Right hindlimb (tissue), 1 donor: ENCODE measurements around the gene UBE3C.
A peak's percentile ranks its signal among the peaks of the same experiment; 100 is the strongest.

ENCODE experiments used
- DNase-seq: peaks from one replicate; pipeline ENCODE4 v3.0.0-alpha.2; 2018

Gene UBE3C

DNA sequence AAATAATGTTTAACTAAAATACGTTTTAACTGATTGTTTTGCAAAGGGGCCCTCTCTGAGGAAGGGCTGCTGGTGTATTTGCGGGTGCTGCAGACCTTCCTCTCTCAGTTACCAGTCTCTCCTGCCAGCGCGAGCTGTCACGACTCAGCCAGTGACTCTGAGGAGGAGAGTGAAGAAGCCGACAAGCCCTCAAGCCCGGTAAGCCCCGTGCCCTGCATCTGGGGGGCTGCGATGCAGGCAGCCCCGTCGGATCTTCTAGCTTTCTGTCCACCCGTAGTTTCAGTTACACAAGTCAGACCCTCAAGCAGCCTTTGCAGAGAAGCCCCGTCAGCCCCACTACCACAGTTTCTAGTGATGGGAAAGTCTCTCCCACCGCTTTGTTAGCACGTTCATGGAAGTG is 45.1 kb downstream of the UBE3C start:
- DNase-seq: no peak

DNA sequence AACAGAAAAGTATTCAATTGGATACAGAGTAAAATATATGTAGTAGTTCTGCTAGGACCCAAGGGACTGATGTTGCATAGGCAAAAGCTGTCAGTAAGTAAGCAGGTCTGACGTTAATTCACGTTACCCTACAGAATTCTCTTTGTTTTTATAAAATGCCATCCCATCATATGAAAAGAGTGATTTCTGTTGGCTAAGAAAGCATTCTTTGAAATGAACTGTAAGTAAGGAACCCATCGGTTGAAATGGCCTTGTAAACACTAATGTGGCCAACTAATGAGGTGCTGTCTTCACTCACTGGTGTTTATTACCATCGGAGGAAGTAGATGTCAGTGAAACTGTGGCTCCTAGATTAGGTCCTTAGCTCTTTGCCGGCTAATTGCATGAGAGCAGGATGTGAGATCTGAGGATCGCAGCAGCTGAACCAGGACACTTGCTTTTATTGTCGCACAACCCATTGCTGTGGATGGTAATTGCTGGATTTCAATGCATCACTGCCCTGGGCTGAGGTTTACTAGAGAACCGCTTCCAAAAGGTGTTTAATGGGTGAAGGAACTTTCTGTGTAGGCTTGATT is 49.5 kb downstream of the UBE3C start:
- no peak for DNase-seq

DNA sequence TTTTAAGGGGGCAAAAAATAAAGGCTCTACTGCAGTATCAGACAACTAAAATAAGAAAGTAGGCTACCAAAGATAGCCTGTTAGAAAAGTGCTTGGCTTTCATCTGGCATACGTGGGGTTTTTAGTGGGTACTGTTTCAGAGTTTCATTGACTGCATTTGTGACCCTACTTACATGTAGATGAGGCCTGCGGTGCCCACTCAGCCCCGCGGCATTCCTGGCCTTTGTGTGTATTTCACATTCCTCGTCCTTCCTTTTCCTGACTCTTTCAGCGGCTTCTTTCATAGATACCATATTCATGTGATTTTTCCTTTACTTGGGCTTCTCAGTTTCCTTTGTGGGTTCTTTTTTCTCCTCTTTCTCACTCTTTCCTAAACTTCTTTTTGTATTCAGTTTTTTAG is 50.7 kb downstream of the UBE3C start:
- no peak for DNase-seq

DNA sequence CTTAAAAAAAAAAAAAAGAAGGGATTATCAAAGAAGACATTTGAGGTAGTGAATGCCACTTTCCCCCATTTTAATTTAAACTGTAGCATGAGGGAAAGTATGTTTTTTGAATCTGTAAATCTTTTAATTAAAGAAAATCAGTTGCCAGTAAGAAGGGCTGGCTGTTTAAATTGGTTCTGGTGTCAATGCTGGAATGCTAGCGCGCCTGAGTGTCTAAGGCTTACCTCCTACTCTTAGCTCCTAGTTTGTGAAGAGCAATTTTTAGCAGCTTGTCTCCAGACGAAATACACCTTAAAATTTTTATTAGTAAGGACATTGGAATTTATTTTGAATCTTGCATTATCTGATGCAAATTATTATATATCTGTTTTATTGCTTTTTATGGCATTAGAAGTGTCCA is 54.1 kb downstream of the UBE3C start:
- no peak for DNase-seq

DNA sequence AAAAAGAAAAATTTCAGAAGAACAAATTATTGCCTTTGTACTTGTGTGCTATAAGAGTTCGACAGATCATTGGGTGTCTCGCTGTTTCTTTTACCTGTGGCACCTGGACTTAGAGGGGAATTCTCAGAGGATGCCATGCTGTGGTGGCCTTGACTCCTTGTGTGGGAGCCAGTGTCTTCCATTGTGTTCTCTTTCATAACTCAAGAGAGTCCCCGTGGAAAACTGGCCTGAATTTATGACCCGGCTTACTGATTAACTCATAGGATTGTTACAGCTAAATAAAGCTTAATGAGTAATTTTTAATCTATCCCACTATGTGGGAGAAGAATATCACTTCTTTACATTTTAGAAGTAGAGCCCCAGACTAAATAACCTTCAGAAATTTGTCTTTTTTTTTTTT is 54.5 kb downstream of the UBE3C start:
- no peak for DNase-seq

DNA sequence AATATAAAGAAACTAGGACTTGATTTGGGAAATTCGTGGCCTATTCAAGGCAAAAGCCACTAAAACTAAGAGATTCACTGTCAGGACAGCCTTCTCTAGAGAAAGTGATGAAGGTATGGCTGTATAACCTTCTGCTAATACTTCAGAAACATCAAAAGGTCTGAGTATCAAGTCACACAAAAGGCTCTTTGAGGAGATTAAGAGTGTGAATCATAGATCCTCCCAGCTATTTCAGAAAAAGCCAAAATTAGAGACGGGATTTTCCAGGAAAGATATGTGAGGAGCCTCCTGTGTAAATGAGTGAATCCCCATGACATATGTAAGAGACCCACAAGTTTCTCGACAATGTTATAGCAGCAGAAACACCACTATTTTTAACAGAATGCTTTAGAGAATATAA is 56.2 kb downstream of the UBE3C start:
- DNase-seq: no peak

DNA sequence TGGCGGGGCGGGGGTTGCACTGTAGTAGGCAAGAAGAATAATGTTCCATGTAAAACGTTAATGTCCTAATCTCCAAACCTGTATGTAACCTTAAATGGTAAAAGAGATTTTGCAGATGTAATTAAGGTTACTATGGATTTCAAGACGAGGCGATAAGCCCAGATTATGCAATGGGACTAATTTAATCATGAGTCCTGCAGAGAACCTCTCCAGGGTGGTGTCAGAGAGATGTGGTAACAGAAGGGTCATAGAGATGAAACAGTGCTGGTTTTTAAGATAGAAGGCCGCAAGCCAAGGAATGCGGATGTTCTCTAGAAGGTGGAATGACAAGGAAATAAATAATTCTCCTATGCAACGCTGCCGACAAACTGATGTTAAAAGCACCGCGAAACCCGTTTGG is 57.1 kb downstream of the UBE3C start:
- DNase-seq: no peak

DNA sequence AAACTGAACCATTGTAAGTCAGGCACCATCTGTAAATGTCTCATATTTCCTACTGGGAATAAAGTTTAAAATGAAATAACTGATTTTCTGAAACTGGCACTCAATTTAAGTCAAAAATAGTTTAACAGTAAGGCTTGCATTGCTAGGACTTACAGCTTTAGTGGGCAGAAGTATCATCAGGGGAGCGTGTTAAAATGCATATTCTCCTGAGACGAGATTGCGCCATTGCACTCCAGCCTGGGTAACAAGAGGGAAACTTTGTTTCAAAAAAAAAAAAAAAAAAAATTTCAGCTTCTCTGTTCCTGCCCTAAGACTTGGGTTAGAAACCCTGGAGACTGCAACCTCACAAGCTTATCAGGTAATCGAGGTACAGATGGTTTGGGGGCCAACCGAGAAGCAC is 65.4 kb downstream of the UBE3C start:
- no peak for DNase-seq

DNA sequence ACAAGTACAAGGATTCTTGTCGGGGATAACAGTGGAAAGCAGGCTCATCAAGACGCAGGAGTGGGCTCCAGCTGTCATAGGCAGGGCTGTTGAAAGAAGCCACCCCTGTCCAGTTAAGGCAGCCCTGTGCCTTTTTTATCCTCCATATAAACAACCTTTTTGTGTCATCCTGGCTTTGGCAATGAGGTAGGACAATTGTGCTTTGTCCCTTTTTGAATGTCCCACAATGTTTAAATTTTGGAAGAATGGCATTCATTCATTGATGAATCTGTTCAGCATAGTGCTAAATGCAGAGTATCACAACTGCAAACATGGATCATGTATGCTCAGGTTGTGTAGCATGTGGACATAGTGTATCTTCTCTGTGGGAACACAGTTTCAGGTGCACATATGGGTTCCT is 66.7 kb downstream of the UBE3C start:
- no peak for DNase-seq

DNA sequence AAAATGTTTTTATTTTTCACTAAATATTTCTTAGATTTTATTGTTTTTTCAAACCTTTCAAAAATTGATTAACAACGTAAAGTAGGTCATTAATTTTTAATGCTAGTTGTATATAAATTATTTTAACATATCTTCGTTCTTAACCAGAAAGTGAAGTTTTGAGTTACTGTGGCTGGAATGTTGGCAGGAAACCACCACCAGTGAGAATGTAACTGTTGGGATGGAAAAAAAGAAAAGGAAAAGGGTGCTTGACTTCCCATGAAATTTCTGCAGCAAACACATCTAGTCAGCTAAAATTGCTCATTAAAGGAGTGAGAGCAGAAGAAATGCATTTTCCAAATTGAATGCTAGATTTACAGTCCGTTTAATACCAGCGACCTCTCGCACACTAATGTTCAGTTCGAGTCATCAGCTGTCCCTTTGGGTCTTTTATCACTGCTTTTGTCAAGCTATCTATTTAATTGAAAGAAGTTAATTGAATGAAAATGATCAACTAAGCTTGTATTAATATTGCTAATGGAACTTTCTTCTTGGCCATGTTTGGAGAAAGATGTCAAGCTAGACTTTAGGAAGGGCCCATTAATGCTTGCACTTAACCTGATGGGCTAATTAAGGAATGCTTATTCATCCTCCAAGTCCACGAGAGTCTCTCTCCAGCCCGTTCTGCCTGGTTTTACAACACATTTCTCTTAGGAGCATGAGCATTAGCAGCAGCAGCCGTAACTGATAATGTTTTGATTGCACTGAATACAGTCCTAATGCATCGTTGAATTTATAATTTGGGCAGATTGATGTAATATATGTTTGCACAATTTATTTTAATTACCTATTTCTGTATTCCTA is 70.1 kb downstream of the UBE3C start:
- no peak for DNase-seq

DNA sequence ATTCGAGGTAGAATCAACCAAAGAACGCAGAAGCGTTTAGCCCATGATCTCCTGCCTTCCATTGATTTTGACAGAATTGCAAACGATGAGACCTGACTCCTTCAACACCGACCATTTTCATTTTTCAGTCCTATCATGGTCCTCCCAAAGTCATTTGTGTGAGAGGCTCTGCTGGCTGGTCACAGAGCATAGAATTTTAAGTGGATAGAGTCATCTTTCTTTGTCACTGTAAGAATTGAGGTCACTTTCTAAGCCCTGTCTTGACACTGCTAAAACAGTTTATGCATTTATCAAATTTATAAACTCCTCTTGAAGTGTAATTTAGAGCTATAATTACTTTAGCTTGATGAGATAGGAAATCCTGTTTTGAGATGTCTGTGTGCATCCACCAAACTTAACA is 72.0 kb downstream of the UBE3C start:
- no peak for DNase-seq

DNA sequence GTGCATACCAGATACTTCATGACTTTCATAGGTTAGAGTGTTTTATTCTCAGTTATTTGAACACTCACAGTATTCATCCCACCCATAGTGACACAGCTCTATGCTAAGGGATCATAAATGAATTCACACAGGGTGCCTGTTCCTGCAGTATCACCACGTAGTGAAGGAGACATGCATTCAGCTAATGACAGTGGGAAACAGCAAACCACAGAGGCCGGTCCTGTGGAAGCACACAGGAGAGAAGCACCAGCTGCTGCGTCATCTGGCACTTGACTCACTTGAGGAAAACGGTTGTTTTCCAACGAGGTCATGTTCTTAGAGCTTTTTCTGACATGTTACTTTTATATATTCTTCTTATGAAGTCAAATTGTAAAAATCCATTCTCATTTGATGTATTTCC is 73.0 kb downstream of the UBE3C start:
- peak; percentile 19 for DNase-seq

DNA sequence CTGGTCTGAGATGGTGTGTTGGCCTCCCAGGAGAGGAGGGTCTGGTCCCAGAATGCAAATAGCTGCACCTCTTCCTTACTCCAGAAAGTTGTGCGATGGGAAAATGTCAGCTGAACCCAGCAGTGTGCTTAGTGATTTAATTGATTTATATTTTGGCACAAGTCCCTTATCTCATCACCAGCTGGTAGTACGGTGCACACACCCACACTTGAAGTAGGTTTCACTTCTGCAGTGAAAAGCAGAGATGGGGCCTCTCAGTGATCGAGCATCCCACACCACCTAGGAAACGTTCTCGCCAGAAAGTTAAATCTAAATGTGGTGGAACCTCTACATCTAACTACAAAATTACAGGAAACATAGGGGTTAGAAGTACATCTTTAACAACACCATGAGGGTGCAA is 80.4 kb downstream of the UBE3C start:
- no peak for DNase-seq

DNA sequence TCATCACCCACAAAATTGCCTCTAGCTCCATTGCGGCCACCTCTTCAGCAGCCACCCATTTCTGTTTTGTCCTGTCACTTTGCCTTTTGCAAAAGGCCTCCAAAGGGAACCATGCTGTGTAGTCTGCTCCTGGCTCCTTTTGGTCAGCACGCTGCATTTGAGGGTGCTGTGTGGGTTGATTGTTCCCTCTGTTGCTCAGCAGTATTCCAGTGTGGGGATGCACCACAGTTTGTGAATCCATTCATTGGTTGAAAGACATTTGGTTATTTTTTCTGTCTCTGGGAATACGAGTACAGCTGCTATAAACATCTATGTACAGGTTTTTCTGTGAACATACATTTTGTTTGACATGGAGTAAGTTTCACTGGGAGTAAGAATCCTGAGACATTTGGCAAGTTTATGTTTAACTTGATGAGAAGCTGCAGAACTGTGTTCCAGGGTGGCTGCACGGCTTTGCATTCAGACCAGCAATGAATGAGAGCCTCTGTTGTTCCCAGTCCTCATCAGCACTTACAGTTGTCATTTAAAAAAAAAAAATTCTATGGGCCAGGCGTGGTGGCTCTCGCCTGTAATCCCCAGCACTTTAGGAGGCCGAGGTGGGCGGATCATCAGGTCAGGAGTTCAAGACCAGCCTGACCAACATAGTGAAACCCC is 82.3 kb downstream of the UBE3C start:
- no peak for DNase-seq

DNA sequence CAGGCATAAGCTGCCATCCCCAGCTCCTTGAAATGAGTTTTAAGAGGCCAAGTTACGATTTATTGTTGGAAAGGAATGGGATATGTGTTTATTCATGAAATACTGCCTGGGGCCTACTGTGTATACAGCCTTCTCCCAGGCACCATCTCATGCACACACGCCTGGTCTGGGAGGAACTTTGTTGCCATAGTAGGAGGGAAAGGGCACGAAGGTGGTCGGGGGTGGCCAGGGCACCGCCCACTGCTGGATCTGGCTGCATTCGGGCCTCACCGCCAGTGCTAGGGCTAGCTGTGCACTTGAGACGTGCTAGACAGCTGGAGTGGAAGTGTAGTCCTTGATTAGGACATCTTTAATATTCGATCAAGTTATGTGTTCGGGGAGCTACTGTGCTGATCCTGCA is 84.0 kb downstream of the UBE3C start:
- no peak for DNase-seq

DNA sequence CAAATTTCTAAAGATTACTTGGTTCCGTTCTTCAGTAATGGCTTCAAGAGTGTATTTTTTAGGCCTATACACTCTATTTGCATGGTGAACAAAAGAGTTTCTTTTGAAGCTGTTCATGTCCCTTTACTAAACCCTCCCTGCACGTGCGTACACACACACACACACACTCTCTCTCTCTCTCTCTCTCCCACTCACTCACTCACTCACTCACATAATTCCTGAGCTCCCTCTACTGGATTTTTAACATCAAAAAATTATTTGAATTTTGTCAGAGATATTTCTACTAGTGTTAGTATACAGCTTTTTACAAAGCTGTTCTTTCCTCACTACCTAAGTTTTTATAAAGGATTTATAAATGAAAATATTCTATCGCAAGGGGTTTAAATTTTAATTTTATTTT is 85.9 kb downstream of the UBE3C start:
- DNase-seq: peak; percentile 36

DNA sequence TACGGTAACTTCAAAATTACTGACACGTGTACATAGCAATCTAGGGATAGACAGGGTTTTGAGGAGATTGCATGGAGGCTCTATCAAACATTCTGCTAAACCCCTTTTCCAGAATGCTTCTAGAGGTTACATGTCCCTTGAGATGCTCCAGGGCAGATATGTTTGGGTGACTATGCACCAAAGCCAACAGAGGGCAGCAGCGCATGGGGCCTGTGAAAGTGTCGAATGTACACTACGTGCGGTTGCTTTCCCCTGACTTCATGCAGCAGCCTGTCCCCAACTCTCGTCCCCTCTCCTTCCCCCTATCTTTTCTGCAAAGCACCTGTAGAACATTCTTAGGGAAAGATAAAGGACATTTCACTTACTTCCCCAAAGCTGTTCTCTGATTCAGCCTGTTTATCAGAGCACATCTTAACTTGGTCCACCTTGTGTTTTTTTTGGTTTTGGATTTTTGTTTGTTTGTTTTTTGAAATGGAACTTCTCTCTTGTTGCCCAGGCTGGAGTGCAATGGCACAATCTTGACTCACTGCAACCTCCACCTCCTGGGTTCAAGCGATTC is 90.2 kb downstream of the UBE3C start:
- DNase-seq: no peak

DNA sequence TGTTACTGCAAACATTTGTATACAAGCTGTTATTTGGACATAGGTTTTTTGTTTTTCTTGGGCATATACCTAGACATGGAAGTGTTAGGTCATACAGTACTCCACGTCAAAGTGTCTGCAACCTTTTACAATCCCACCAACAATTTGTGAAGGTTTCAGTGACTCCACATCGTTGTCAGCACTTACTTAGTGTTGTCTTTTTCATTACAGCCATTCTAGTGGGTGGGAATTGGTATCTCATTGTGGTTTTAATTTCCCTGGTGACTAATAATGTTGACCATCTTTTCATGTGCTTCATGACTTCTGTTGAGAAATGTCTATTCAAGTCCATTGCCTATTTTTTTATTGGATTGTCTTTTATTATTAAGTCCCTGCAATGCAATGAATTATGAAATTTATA is 95.0 kb downstream of the UBE3C start:
- no peak for DNase-seq

DNA sequence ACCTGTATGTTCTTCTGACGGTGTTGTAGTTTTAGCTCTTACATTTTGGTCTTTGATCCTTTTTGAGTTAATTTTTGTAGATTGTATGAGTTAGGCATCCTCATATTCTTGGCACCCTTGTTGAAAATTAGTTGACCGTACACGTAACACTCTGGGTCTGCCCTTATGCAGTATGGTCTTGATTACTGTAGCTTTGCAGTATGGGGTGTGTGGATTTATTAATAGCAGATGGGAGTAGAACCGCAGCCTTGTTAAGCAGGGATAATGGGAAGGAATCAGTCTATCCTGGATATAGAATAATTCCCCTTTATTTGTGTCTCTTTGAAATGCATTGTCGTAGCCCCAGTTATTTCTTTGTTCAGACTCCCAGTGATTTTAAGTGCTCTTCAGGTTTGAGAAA is 95.5 kb downstream of the UBE3C start:
- no peak for DNase-seq

DNA sequence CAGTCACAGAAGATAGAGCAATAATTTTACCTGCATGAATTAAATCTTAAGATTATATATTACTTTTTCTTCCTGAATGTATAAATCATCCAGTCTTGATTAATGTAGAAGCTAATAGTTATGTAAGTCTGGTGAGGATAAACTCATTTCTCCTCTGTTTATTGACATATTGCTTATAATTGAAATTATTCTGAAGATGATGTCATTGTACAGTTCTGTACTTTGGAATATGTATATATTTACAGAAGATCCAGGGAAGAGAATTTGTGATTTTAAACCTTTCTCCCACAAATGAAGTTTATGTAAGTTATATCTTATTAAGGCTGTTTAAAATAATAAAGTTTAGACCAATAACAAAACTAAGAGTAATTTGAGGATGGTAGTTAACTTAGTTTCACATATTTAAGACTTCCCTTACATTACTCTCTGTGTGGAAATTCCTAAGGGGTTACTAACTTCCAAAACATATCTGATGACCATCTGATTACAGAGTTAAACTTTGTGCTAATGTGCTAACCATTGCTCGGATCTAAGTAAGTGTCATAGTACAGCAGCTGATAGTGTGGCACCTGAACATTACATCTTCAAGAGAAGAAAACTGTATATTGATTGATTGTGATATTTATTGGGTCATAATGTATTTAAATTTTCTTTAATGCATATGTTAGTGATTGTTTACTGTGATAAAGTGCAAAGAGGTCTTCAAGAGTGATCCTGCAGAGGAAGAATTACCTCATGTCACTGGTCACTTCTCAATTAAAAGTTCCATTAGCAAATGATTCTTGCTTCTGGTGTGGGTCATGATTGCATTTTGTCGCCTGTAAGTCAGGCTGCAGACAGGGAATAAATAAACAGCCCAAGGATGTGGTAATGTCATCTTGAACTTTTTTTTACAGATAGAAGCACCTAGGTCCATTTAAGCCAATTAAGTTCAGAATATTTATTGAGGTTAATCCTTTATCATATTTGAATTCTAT is 96.9 kb downstream of the UBE3C start:
- DNase-seq: no peak

DNA sequence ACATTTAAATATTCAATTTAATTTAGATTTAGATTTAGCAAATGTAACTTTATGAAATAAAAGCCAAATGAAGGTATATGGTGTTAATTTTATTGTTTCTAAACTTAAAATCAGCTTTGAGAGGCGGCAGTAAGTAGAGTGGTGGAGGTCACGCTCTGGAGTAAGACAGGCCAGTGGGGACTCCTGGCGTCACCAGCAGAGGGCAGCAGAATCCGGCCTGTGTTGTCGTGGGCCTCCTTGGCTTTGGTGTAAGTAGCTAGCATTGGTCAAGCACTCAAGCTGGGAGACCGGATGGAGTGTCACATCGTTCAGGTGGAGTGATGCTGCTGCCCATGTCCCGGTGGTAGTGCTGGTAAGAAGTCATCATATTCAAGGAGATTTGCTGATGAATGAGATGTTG is 99.4 kb downstream of the UBE3C start:
- no peak for DNase-seq

DNA sequence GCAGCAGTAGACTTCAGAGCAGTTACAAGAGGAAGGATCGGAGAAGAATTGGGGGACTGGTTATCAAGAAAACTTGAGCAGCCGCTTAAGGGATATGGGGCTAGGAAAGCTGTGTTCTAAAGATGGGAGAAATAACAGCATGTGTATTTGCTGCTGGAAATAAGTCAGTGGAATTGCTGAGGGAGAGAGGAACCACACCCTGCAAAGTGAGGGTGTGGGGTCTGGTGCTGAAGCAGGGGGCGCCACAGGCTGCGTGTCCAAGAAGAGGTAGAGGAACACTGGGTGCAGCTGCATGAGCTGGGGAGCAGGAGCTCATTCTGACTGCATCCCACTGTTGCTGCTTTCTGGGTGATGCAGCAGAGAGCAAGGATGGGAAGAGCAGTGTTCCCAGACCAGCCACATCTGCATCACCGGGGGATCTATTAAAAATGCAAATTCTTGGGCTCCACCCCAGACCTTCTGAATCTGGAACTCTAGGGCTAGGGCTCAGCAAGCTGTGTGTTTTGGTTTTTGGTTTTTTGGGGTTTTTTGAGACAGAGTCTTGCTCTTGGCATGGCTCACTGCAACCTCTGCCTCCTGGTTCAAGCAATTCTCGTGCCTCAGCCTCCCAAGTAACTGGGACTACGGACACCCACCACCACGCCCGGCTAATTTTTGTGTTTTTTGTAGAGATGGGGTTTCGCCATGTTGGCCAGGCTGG is 101.0 kb downstream of the UBE3C start:
- DNase-seq: no peak
